BLaER1 (cell line): ENCODE data around the gene HOXA3.

Experiments used
- H3K27ac ChIP-seq: shearing (Covaris generic); formaldehyde crosslinking; 2 replicates; pipeline ENCODE4 v1.8.1; 2022
- H3K27me3 ChIP-seq: shearing (Covaris generic); formaldehyde crosslinking; 2 replicates; pipeline ENCODE4 v1.8.1; 2022
- H3K36me3 ChIP-seq: shearing (Covaris generic); formaldehyde crosslinking; 2 replicates; pipeline ENCODE4 v1.8.1; 2022
- H3K4me1 ChIP-seq: shearing (Covaris generic); formaldehyde crosslinking; 2 replicates; pipeline ENCODE4 v1.8.1; 2022
- H3K4me2 ChIP-seq: shearing (Covaris generic); formaldehyde crosslinking; 2 replicates; pipeline ENCODE4 v1.8.1; 2022
- H3K4me3 ChIP-seq: shearing (Covaris generic); formaldehyde crosslinking; 2 replicates; pipeline ENCODE4 v1.8.1; 2022
- H3K9ac ChIP-seq: shearing (Covaris generic); formaldehyde crosslinking; 2 replicates; pipeline ENCODE4 v1.8.1; 2022
- H3K9me3 ChIP-seq: shearing (Covaris generic); formaldehyde crosslinking; 2 replicates; pipeline ENCODE4 v1.8.1; 2022
- H4K20me1 ChIP-seq: shearing (Covaris generic); formaldehyde crosslinking; 2 replicates; pipeline ENCODE4 v1.8.1; 2022
- Cebpa-rat ChIP-seq: shearing (Covaris generic); IDR thresholded peaks from 2 replicates; pipeline ENCODE4 v1.8.1; 2022

The HOXA3 gene

GRCh38 chr7:27128776-27129728, 23.3 kb downstream of the HOXA3 start:
- H3K36me3 ChIP-seq: no peaks in the 10 kb centered on the region
- H4K20me1 ChIP-seq: no peaks in the 10 kb centered on the region
- no peak overlapping the region for H3K9ac ChIP-seq
- no peaks in the 10 kb centered on the region for H3K4me1 ChIP-seq
- no peaks in the 10 kb centered on the region for H3K27me3 ChIP-seq
- H3K4me3 ChIP-seq: no peak overlapping the region
- no peak overlapping the region for H3K4me2 ChIP-seq
- no peak overlapping the region for H3K27ac ChIP-seq
- H3K9me3 ChIP-seq: peaks cover 28% of the 10 kb centered on the region
- TF ChIP-seq Cebpa-rat: no peak

- peaks cover 35% of the 10 kb centered on the region for H3K9me3 ChIP-seq
- no peak overlapping the region for H3K9ac ChIP-seq
- no peaks in the 10 kb centered on the region for H3K36me3 ChIP-seq
- H3K4me1 ChIP-seq: no peaks in the 10 kb centered on the region
- no peaks in the 10 kb centered on the region for H4K20me1 ChIP-seq
- no peak overlapping the region for H3K4me3 ChIP-seq
- H3K27me3 ChIP-seq: no peaks in the 10 kb centered on the region
- no peak for TF ChIP-seq Cebpa-rat
- H3K4me2 ChIP-seq: no peak overlapping the region
- no peak overlapping the region for H3K27ac ChIP-seq
Measured at GRCh38 chr7:27128034-27128433, 24.3 kb downstream of the HOXA3 start.

GRCh38 chr7:27126596-27127327, 25.6 kb downstream of the HOXA3 start:
- no peak overlapping the region for H3K4me3 ChIP-seq
- no peaks in the 10 kb centered on the region for H3K27me3 ChIP-seq
- no peaks in the 10 kb centered on the region for H3K4me1 ChIP-seq
- peaks cover 35% of the 10 kb centered on the region for H3K9me3 ChIP-seq
- H3K36me3 ChIP-seq: no peaks in the 10 kb centered on the region
- no peak overlapping the region for H3K9ac ChIP-seq
- H3K27ac ChIP-seq: no peak overlapping the region
- no peak overlapping the region for H3K4me2 ChIP-seq
- no peaks in the 10 kb centered on the region for H4K20me1 ChIP-seq
- TF ChIP-seq Cebpa-rat: no peak

GRCh38 chr7:27125986-27126394, 26.4 kb downstream of the HOXA3 start:
- Histone ChIP-seq H3K27ac (no peak overlapping the region), H3K36me3 (no peaks in the 10 kb centered on the region), H3K4me1 (no peaks in the 10 kb centered on the region), H3K4me3 (no peak overlapping the region), H3K27me3 (no peaks in the 10 kb centered on the region), H3K9ac (no peak overlapping the region), H3K4me2 (no peak overlapping the region), H3K9me3 (peaks cover 29% of the 10 kb centered on the region), H4K20me1 (no peaks in the 10 kb centered on the region)
- TF ChIP-seq Cebpa-rat: no peak

GRCh38 chr7:27124902-27125689, 27.3 kb downstream of the HOXA3 start:
- no peaks in the 10 kb centered on the region for H3K36me3 ChIP-seq
- H3K4me3 ChIP-seq: no peak overlapping the region
- H4K20me1 ChIP-seq: no peaks in the 10 kb centered on the region
- no peak for TF ChIP-seq Cebpa-rat
- H3K9ac ChIP-seq: no peak overlapping the region
- no peaks in the 10 kb centered on the region for H3K4me1 ChIP-seq
- no peak overlapping the region for H3K4me2 ChIP-seq
- H3K9me3 ChIP-seq: peaks cover 20% of the 10 kb centered on the region
- H3K27me3 ChIP-seq: no peaks in the 10 kb centered on the region
- no peak overlapping the region for H3K27ac ChIP-seq

GRCh38 chr7:27124096-27124901, 28.1 kb downstream of the HOXA3 start:
- H3K36me3 ChIP-seq: no peaks in the 10 kb centered on the region
- no peak overlapping the region for H3K27ac ChIP-seq
- peaks cover 12% of the 10 kb centered on the region for H3K9me3 ChIP-seq
- no peaks in the 10 kb centered on the region for H3K27me3 ChIP-seq
- H3K4me3 ChIP-seq: no peak overlapping the region
- no peaks in the 10 kb centered on the region for H4K20me1 ChIP-seq
- H3K9ac ChIP-seq: no peak overlapping the region
- H3K4me1 ChIP-seq: no peaks in the 10 kb centered on the region
- TF ChIP-seq Cebpa-rat: no peak
- no peak overlapping the region for H3K4me2 ChIP-seq

- Histone ChIP-seq H3K4me1 (no peaks in the 10 kb centered on the region), H3K36me3 (no peaks in the 10 kb centered on the region), H3K27ac (no peak overlapping the region), H3K9ac (no peak overlapping the region), H3K27me3 (no peaks in the 10 kb centered on the region), H3K4me3 (no peak overlapping the region), H3K9me3 (peaks cover 9% of the 10 kb centered on the region), H3K4me2 (no peak overlapping the region), H4K20me1 (no peaks in the 10 kb centered on the region)
- TF ChIP-seq Cebpa-rat: no peak
Measured at GRCh38 chr7:27123477-27124053, 28.8 kb downstream of the HOXA3 start.

GRCh38 chr7:27123007-27123476, 29.3 kb downstream of the HOXA3 start:
- no peak overlapping the region for H3K4me2 ChIP-seq
- peaks cover 9% of the 10 kb centered on the region for H3K9me3 ChIP-seq
- TF ChIP-seq Cebpa-rat: no peak
- no peak overlapping the region for H3K4me3 ChIP-seq
- no peaks in the 10 kb centered on the region for H4K20me1 ChIP-seq
- H3K27ac ChIP-seq: no peak overlapping the region
- H3K36me3 ChIP-seq: no peaks in the 10 kb centered on the region
- H3K9ac ChIP-seq: no peak overlapping the region
- no peaks in the 10 kb centered on the region for H3K27me3 ChIP-seq
- H3K4me1 ChIP-seq: no peaks in the 10 kb centered on the region
